ENCODE data around the gene CDKN1C.
A peak's percentile ranks its signal among the peaks of the same experiment; 100 is the strongest.

The CDKN1C gene

GRCh38 chr11:2887515-2888195, 2.1 kb upstream of the CDKN1C start:
- Histone ChIP-seq H3K4me3 (replicated peaks; ENCODE audit: insufficient read depth, low read length) (no peak overlapping the region), H3K27ac (replicated peaks) (no peak overlapping the region), H3K27me3 (ENCODE audit: insufficient read depth, poor library complexity, severe bottlenecking) (peaks cover 27% of the 10 kb centered on the region)
- TF ChIP-seq, protein P1, sequence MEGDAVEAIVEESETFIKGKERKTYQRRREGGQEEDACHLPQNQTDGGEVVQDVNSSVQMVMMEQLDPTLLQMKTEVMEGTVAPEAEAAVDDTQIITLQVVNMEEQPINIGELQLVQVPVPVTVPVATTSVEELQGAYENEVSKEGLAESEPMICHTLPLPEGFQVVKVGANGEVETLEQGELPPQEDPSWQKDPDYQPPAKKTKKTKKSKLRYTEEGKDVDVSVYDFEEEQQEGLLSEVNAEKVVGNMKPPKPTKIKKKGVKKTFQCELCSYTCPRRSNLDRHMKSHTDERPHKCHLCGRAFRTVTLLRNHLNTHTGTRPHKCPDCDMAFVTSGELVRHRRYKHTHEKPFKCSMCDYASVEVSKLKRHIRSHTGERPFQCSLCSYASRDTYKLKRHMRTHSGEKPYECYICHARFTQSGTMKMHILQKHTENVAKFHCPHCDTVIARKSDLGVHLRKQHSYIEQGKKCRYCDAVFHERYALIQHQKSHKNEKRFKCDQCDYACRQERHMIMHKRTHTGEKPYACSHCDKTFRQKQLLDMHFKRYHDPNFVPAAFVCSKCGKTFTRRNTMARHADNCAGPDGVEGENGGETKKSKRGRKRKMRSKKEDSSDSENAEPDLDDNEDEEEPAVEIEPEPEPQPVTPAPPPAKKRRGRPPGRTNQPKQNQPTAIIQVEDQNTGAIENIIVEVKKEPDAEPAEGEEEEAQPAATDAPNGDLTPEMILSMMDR (IDR thresholded peaks at IDR 0.05; ENCODE audit: insufficient read depth, low read length): no peak
- TF ChIP-seq GABPA (IDR thresholded peaks at IDR 0.05; ENCODE audit: low read depth): no peak
- TF ChIP-seq, protein P2, sequence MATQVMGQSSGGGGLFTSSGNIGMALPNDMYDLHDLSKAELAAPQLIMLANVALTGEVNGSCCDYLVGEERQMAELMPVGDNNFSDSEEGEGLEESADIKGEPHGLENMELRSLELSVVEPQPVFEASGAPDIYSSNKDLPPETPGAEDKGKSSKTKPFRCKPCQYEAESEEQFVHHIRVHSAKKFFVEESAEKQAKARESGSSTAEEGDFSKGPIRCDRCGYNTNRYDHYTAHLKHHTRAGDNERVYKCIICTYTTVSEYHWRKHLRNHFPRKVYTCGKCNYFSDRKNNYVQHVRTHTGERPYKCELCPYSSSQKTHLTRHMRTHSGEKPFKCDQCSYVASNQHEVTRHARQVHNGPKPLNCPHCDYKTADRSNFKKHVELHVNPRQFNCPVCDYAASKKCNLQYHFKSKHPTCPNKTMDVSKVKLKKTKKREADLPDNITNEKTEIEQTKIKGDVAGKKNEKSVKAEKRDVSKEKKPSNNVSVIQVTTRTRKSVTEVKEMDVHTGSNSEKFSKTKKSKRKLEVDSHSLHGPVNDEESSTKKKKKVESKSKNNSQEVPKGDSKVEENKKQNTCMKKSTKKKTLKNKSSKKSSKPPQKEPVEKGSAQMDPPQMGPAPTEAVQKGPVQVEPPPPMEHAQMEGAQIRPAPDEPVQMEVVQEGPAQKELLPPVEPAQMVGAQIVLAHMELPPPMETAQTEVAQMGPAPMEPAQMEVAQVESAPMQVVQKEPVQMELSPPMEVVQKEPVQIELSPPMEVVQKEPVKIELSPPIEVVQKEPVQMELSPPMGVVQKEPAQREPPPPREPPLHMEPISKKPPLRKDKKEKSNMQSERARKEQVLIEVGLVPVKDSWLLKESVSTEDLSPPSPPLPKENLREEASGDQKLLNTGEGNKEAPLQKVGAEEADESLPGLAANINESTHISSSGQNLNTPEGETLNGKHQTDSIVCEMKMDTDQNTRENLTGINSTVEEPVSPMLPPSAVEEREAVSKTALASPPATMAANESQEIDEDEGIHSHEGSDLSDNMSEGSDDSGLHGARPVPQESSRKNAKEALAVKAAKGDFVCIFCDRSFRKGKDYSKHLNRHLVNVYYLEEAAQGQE (IDR thresholded peaks at IDR 0.05; ENCODE audit: insufficient replicate concordance, low read depth): no peak
- no peak for TF ChIP-seq POLR2AphosphoS5 (IDR thresholded peaks at IDR 0.05; ENCODE audit: low read depth)
- no peak for TF ChIP-seq SPI1 (IDR thresholded peaks at IDR 0.05; ENCODE audit: borderline replicate concordance, low read depth)
- DNase-seq (ENCODE audit: low read depth in 1 of 2, low spot score in 1 of 2): peak in 1 of 2 experiments; percentile 15

- Histone ChIP-seq H3K27me3 (ENCODE audit: insufficient read depth, poor library complexity, severe bottlenecking) (peaks cover 29% of the 10 kb centered on the region), H3K4me3 (replicated peaks; ENCODE audit: insufficient read depth, low read length) (no peak overlapping the region), H3K27ac (replicated peaks) (no peak overlapping the region)
- DNase-seq (ENCODE audit: low read depth in 1 of 2, low spot score in 1 of 2): no peak
- TF ChIP-seq, protein P2 (IDR thresholded peaks at IDR 0.05; ENCODE audit: insufficient replicate concordance, low read depth): no peak
- no peak for TF ChIP-seq GABPA (IDR thresholded peaks at IDR 0.05; ENCODE audit: low read depth)
- TF ChIP-seq POLR2AphosphoS5 (IDR thresholded peaks at IDR 0.05; ENCODE audit: low read depth): no peak
- TF ChIP-seq, protein P1 (IDR thresholded peaks at IDR 0.05; ENCODE audit: insufficient read depth, low read length): no peak
- TF ChIP-seq SPI1 (IDR thresholded peaks at IDR 0.05; ENCODE audit: borderline replicate concordance, low read depth): no peak
These were observed 1.4 kb upstream of the CDKN1C start for GRCh38 chr11:2886936-2887335.

- peaks cover 29% of the 10 kb centered on the region for H3K27me3 ChIP-seq (ENCODE audit: insufficient read depth, poor library complexity, severe bottlenecking)
- H3K4me3 ChIP-seq (replicated peaks; ENCODE audit: insufficient read depth, low read length): no peak overlapping the region
- DNase-seq (ENCODE audit: low read depth in 1 of 2, low spot score in 1 of 2): no peak
- no peak overlapping the region for H3K27ac ChIP-seq (replicated peaks)
- TF ChIP-seq POLR2AphosphoS5 (IDR thresholded peaks at IDR 0.05; ENCODE audit: low read depth) (no peak), GABPA (IDR thresholded peaks at IDR 0.05; ENCODE audit: low read depth) (no peak), SPI1 (IDR thresholded peaks at IDR 0.05; ENCODE audit: borderline replicate concordance, low read depth) (no peak)
- TF ChIP-seq, protein P1 (IDR thresholded peaks at IDR 0.05; ENCODE audit: insufficient read depth, low read length): no peak
- TF ChIP-seq, protein P2 (IDR thresholded peaks at IDR 0.05; ENCODE audit: insufficient replicate concordance, low read depth): no peak
These were observed 768 bp upstream of the CDKN1C start for GRCh38 chr11:2886191-2886894.
